ENCODE results near the gene RASGRF2.
"Not testable (repeated sequence)": the region's sequence is repeated elsewhere in the genome, so short reads cannot be mapped to it uniquely, and the experiment has no call there.

The RASGRF2 gene

DNA sequence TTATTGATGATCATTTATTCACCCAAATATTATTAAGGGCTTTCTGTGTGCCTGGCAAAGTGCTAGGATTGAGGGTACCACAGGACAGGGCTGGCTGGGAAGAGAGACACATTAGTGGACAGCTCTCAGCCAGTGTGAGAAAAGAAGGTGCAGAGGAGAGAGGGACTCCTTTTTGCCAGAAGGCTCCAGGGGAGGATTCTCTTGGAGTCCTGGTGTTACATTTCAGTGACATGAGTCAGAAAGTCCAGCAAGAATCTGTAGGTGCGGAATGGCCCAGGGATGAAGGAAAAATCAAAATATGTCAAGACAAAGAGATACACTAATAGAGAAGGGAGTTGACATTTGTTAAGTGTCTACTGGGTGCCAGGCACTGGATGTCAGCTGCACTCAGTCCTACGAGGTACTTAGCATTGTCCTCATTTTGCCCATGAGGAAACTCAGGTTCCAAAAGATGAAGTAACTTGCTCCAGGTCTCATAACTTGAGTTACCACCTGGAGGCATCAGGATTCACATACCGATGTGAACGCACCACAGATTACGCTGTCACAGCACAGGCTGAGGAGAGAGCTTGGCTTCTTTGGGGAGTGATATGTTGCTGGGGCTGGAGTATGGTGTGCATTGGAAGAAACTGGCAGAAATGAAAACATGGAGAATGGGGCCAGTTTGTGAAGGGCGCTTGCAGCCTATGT, 60.5 kb downstream of the RASGRF2 start:
- Histone ChIP-seq H3K27me3 (replicated peaks in 2 of 5; ENCODE audit: control insufficient read depth in 4 of 5, insufficient read depth in 5 of 5, low read length in 4 of 5) (peaks cover 0 to 4% (median 1%) of the 10 kb centered on the region in 5 experiments), H3K4me1 (ENCODE audit: control extremely low read depth in 1 of 4, control insufficient read depth in 4 of 4, insufficient read depth in 4 of 4, low read length in 3 of 4) (no peaks in the 10 kb centered on the region), H3K4me3 (ENCODE audit: control insufficient read depth in 1 of 7, extremely low read depth in 1 of 7, insufficient read depth in 4 of 7, low read depth in 2 of 7, low read length in 6 of 7) (no peak overlapping the region), H3K27ac (ENCODE audit: insufficient read depth in 1 of 2, low read depth in 1 of 2, low read length in 2 of 2, poor library complexity in 1 of 2, severe bottlenecking in 2 of 2) (no peak overlapping the region), H3K9me3 (ENCODE audit: control extremely low read depth in 1 of 5, control insufficient read depth in 4 of 5, insufficient read depth in 2 of 5, low read depth in 1 of 5, low read length in 4 of 5) (no peaks in the 10 kb centered on the region), H3K36me3 (ENCODE audit: control insufficient read depth in 4 of 4, insufficient read depth in 4 of 4, low read length in 3 of 4) (no peaks in the 10 kb centered on the region)
- POLR2A ChIA-PET = no interaction called here
- DNase-seq = no peak
- 97% methylated on average over 6 of the region's 6 CpGs for WGBS (ENCODE audit: insufficient coverage)
- CTCF ChIA-PET = no interaction called here

- CTCF ChIA-PET = no interaction called here
These were observed 61.3 kb downstream of the RASGRF2 start for GRCh38 chr5:81021486-81021885.

DNA sequence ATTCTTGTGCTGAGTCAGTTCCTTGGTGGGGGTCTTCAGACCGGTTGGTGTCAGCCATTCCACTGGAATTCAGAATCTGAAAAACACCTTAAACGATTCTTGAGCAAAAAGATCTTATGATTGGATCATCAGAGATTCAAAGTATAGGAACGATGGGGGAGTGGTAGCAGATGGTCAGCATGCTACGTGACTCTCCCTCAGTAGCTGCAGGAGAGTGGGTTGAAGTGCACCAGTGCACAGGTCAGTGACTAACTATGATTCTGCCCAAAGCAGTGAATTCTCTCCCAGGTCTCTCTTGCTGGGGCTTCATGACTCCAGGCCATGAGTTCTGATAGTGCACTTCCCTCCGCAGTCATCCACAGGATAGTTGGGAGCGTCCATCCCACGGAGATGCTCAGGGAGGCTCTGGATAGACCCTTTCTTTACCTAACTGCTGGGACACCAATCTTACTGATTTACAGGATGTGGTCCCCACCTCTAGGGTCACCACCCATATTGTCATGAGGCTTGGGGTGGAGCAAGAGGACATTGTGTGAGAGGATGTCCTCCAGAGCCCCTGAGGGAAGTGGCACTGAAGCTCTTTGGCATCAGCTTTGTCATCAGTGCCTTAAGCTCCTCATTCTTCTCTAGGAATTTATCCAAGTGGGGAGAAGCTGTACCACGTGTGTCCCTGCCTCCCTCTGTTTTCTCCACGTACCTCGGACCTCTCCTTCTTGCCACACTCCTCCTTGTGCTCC, 62.0 kb downstream of the RASGRF2 start:
- 97% methylated on average over 7 of the region's 10 CpGs for WGBS (ENCODE audit: insufficient coverage)
- Histone ChIP-seq H3K4me3 (ENCODE audit: control insufficient read depth in 1 of 7, extremely low read depth in 1 of 7, insufficient read depth in 4 of 7, low read depth in 2 of 7, low read length in 6 of 7) (no peak overlapping the region), H3K36me3 (ENCODE audit: control insufficient read depth in 4 of 4, insufficient read depth in 4 of 4, low read length in 3 of 4) (no peaks in the 10 kb centered on the region), H3K9me3 (ENCODE audit: control extremely low read depth in 1 of 5, control insufficient read depth in 4 of 5, insufficient read depth in 2 of 5, low read depth in 1 of 5, low read length in 4 of 5) (no peaks in the 10 kb centered on the region), H3K27me3 (replicated peaks in 2 of 5; ENCODE audit: control insufficient read depth in 4 of 5, insufficient read depth in 5 of 5, low read length in 4 of 5) (peaks cover 0 to 4% (median 1%) of the 10 kb centered on the region in 5 experiments), H3K27ac (ENCODE audit: insufficient read depth in 1 of 2, low read depth in 1 of 2, low read length in 2 of 2, poor library complexity in 1 of 2, severe bottlenecking in 2 of 2) (no peak overlapping the region), H3K4me1 (ENCODE audit: control extremely low read depth in 1 of 4, control insufficient read depth in 4 of 4, insufficient read depth in 4 of 4, low read length in 3 of 4) (no peaks in the 10 kb centered on the region)
- CTCF ChIA-PET = no interaction called here
- POLR2A ChIA-PET = no interaction called here
- DNase-seq = no peak

More at GRCh38 chr5:81021486-81021885, 61.3 kb downstream of the RASGRF2 start:
- DNase-seq = no peak
- H3K4me1 ChIP-seq (ENCODE audit: control extremely low read depth in 1 of 4, control insufficient read depth in 4 of 4, insufficient read depth in 4 of 4, low read length in 3 of 4) = no peaks in the 10 kb centered on the region
- no peak overlapping the region for H3K4me3 ChIP-seq (ENCODE audit: control insufficient read depth in 1 of 7, extremely low read depth in 1 of 7, insufficient read depth in 4 of 7, low read depth in 2 of 7, low read length in 6 of 7)
- 100% methylated on average over 4 of the region's 4 CpGs for WGBS (ENCODE audit: insufficient coverage)
- no peaks in the 10 kb centered on the region for H3K36me3 ChIP-seq (ENCODE audit: control insufficient read depth in 4 of 4, insufficient read depth in 4 of 4, low read length in 3 of 4)
- POLR2A ChIA-PET = no interaction called here
- no peaks in the 10 kb centered on the region for H3K9me3 ChIP-seq (ENCODE audit: control extremely low read depth in 1 of 5, control insufficient read depth in 4 of 5, insufficient read depth in 2 of 5, low read depth in 1 of 5, low read length in 4 of 5)
- H3K27ac ChIP-seq (ENCODE audit: insufficient read depth in 1 of 2, low read depth in 1 of 2, low read length in 2 of 2, poor library complexity in 1 of 2, severe bottlenecking in 2 of 2) = no peak overlapping the region
- peaks cover 0 to 4% (median 1%) of the 10 kb centered on the region in 5 experiments for H3K27me3 ChIP-seq (replicated peaks in 2 of 5; ENCODE audit: control insufficient read depth in 4 of 5, insufficient read depth in 5 of 5, low read length in 4 of 5)

DNA sequence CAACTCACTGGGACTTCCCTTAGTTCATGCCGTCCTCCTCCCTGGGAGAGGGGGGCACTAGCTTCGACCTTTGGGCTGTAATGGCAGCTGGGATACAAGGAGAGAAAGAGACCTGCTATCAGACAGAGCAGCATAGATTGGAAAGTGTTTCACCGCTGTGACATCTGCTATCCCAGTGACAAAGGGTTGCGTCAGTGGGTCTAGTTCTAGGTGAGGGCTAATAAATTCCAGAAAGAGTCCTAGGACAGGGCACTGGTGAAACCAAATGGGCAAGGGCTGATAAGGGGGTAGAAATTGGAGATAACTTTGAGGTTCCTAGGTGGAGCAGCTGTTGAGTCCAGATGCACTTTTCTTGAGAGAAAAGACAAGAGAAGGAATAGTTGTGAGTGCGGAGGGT, 62.5 kb downstream of the RASGRF2 start:
- ChIA-PET CTCF (no interaction called here), POLR2A (no interaction called here)
- no peaks in the 10 kb centered on the region for H3K4me1 ChIP-seq (ENCODE audit: control extremely low read depth in 1 of 4, control insufficient read depth in 4 of 4, insufficient read depth in 4 of 4, low read length in 3 of 4)
- no peaks in the 10 kb centered on the region for H3K9me3 ChIP-seq (ENCODE audit: control extremely low read depth in 1 of 5, control insufficient read depth in 4 of 5, insufficient read depth in 2 of 5, low read depth in 1 of 5, low read length in 4 of 5)
- H3K27me3 ChIP-seq (replicated peaks in 2 of 5; ENCODE audit: control insufficient read depth in 4 of 5, insufficient read depth in 5 of 5, low read length in 4 of 5) = peaks cover 0 to 4% (median 1%) of the 10 kb centered on the region in 5 experiments
- no peak overlapping the region for H3K4me3 ChIP-seq (ENCODE audit: control insufficient read depth in 1 of 7, extremely low read depth in 1 of 7, insufficient read depth in 4 of 7, low read depth in 2 of 7, low read length in 6 of 7)
- DNase-seq = no peak
- H3K27ac ChIP-seq (ENCODE audit: insufficient read depth in 1 of 2, low read depth in 1 of 2, low read length in 2 of 2, poor library complexity in 1 of 2, severe bottlenecking in 2 of 2) = no peak overlapping the region
- WGBS (ENCODE audit: insufficient coverage) = 100% methylated on average over 2 of the region's 5 CpGs
- no peaks in the 10 kb centered on the region for H3K36me3 ChIP-seq (ENCODE audit: control insufficient read depth in 4 of 4, insufficient read depth in 4 of 4, low read length in 3 of 4)

DNA sequence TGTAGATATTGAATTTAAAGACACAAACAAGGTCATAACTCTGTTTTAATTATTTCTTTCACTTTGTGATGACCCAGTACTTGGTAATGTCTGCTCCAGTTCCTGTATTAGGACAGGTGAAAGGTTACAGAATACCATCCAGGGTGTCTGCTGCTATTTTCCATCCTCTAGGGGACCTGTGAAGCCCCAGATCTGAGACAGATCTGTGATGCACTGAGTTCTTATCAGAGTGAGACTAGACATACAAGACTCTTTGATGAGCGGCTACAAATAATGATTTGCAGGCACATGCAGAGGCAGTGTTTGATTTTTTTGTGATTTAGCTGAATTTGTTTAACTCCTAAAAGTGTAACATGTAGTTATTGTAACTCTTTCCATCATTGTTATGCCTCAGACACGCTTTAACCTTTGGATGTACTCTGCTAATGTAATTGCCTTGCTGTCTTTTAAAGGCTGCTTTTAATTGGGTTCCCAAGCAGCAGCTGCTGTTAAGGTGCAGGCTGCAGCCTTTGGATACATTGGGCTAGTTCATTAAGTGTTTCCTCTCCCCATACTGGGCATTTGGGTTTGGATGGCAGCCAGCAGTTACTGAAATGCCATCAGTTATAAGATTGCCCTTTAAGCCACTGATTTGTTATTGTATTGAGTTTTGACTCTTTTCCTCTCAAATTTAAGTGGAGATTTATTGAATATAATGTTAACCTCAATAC, 63.3 kb downstream of the RASGRF2 start:
- no peak overlapping the region for H3K4me3 ChIP-seq (ENCODE audit: control insufficient read depth in 1 of 7, extremely low read depth in 1 of 7, insufficient read depth in 4 of 7, low read depth in 2 of 7, low read length in 6 of 7)
- ChIA-PET POLR2A (no interaction called here), CTCF (no interaction called here)
- WGBS (ENCODE audit: insufficient coverage) = 100% methylated on average over 1 of the region's 2 CpGs
- H3K36me3 ChIP-seq (ENCODE audit: control insufficient read depth in 4 of 4, insufficient read depth in 4 of 4, low read length in 3 of 4) = no peaks in the 10 kb centered on the region
- peaks cover 0 to 4% (median 1%) of the 10 kb centered on the region in 5 experiments for H3K27me3 ChIP-seq (replicated peaks in 2 of 5; ENCODE audit: control insufficient read depth in 4 of 5, insufficient read depth in 5 of 5, low read length in 4 of 5)
- no peaks in the 10 kb centered on the region for H3K4me1 ChIP-seq (ENCODE audit: control extremely low read depth in 1 of 4, control insufficient read depth in 4 of 4, insufficient read depth in 4 of 4, low read length in 3 of 4)
- DNase-seq = no peak
- H3K9me3 ChIP-seq (ENCODE audit: control extremely low read depth in 1 of 5, control insufficient read depth in 4 of 5, insufficient read depth in 2 of 5, low read depth in 1 of 5, low read length in 4 of 5) = no peaks in the 10 kb centered on the region
- no peak overlapping the region for H3K27ac ChIP-seq (ENCODE audit: insufficient read depth in 1 of 2, low read depth in 1 of 2, low read length in 2 of 2, poor library complexity in 1 of 2, severe bottlenecking in 2 of 2)

GRCh38 chr5:81027481-81028058, 67.4 kb downstream of the RASGRF2 start:
- H3K4me3 ChIP-seq (ENCODE audit: control insufficient read depth in 1 of 7, extremely low read depth in 1 of 7, insufficient read depth in 4 of 7, low read depth in 2 of 7, low read length in 6 of 7) = no peak overlapping the region
- H3K4me1 ChIP-seq (ENCODE audit: control extremely low read depth in 1 of 4, control insufficient read depth in 4 of 4, insufficient read depth in 4 of 4, low read length in 3 of 4) = no peaks in the 10 kb centered on the region
- WGBS (ENCODE audit: insufficient coverage) = 96% methylated on average over 4 of the region's 5 CpGs
- H3K27me3 ChIP-seq (replicated peaks in 2 of 5; ENCODE audit: control insufficient read depth in 4 of 5, insufficient read depth in 5 of 5, low read length in 4 of 5) = no peaks in the 10 kb centered on the region
- no peak for DNase-seq
- H3K9me3 ChIP-seq (ENCODE audit: control extremely low read depth in 1 of 5, control insufficient read depth in 4 of 5, insufficient read depth in 2 of 5, low read depth in 1 of 5, low read length in 4 of 5) = peaks cover 0 to 2% (median 0%) of the 10 kb centered on the region in 5 experiments
- POLR2A ChIA-PET = no interaction called here
- CTCF ChIA-PET = no interaction called here
- no peaks in the 10 kb centered on the region for H3K36me3 ChIP-seq (ENCODE audit: control insufficient read depth in 4 of 4, insufficient read depth in 4 of 4, low read length in 3 of 4)
- no peak overlapping the region for H3K27ac ChIP-seq (ENCODE audit: insufficient read depth in 1 of 2, low read depth in 1 of 2, low read length in 2 of 2, poor library complexity in 1 of 2, severe bottlenecking in 2 of 2)

- POLR2A ChIA-PET; H3K4me3 ChIP-seq (ENCODE audit: control insufficient read depth in 1 of 7, extremely low read depth in 1 of 7, insufficient read depth in 4 of 7, low read depth in 2 of 7, low read length in 6 of 7); H3K4me1 ChIP-seq (ENCODE audit: control extremely low read depth in 1 of 4, control insufficient read depth in 4 of 4, insufficient read depth in 4 of 4, low read length in 3 of 4); H3K27ac ChIP-seq (ENCODE audit: insufficient read depth in 1 of 2, low read depth in 1 of 2, low read length in 2 of 2, poor library complexity in 1 of 2, severe bottlenecking in 2 of 2); CTCF ChIA-PET; H3K9me3 ChIP-seq (ENCODE audit: control extremely low read depth in 1 of 5, control insufficient read depth in 4 of 5, insufficient read depth in 2 of 5, low read depth in 1 of 5, low read length in 4 of 5); H3K36me3 ChIP-seq (ENCODE audit: control insufficient read depth in 4 of 4, insufficient read depth in 4 of 4, low read length in 3 of 4); H3K27me3 ChIP-seq (replicated peaks in 2 of 5; ENCODE audit: control insufficient read depth in 4 of 5, insufficient read depth in 5 of 5, low read length in 4 of 5); DNase-seq: not testable (repeated sequence)
- 100% methylated on average over 2 of the region's 6 CpGs for WGBS (ENCODE audit: insufficient coverage)
These were observed 68.7 kb downstream of the RASGRF2 start for GRCh38 chr5:81028888-81029287.
